ENCODE data around the gene DUSP3. TPM values are rescaled to one million over a fixed set of nuclear protein-coding genes. Genes with fewer than 3 reads are reported as not detected.
A peak's percentile ranks its signal among the peaks of the same experiment; 100 is the strongest.

The DUSP3 gene
- total RNA-seq, 4 donors from 2014 or later, result 28.4 to 88.1 (median 39.8) TPM

GRCh38 chr17:43721537-43722268 is 57.1 kb downstream of the DUSP3 start:
- intact Hi-C loops (cut with DNase I; ENCODE audit: low total_unique reads), result no loop called here
- no peak for DNase-seq
- no peaks in the 10 kb centered on the region for H3K36me3 ChIP-seq
- TF ChIP-seq POLR2A (IDR thresholded peaks at IDR 0.05) (no peak), CTCF (IDR thresholded peaks at IDR 0.05) (no peak)
- H3K4me1 ChIP-seq, result no peaks in the 10 kb centered on the region
- peak overlapping the region in 1 of 2 donors; percentile 97 for H3K27ac ChIP-seq
- no peaks in the 10 kb centered on the region for H3K9me3 ChIP-seq
- H3K27me3 ChIP-seq, result no peaks in the 10 kb centered on the region
- no peak overlapping the region for H3K4me3 ChIP-seq

GRCh38 chr17:43720311-43721060 is 58.3 kb downstream of the DUSP3 start:
- Histone ChIP-seq H3K4me1 (no peaks in the 10 kb centered on the region), H3K36me3 (no peaks in the 10 kb centered on the region), H3K27ac (peak overlapping the region; percentile 92 to 97), H3K4me3 (peak overlapping the region; percentile 61 to 69), H3K27me3 (no peaks in the 10 kb centered on the region), H3K9me3 (no peaks in the 10 kb centered on the region)
- DNase-seq, result peak; percentile 70 to 78
- peak in 2 of 4 experiments; percentile 2 to 5 for TF ChIP-seq CTCF (IDR thresholded peaks at IDR 0.05)
- TF ChIP-seq POLR2A (IDR thresholded peaks at IDR 0.05), result peak in 1 of 2 donors; percentile 68
- intact Hi-C loops (cut with DNase I; ENCODE audit: low total_unique reads), result no loop called here

- H3K27me3 ChIP-seq, result no peaks in the 10 kb centered on the region
- DNase-seq, result no peak
- H3K36me3 ChIP-seq, result no peaks in the 10 kb centered on the region
- peak overlapping the region in 1 of 2 donors; percentile 92 for H3K27ac ChIP-seq
- no peaks in the 10 kb centered on the region for H3K9me3 ChIP-seq
- no peak overlapping the region for H3K4me3 ChIP-seq
- H3K4me1 ChIP-seq, result no peaks in the 10 kb centered on the region
- TF ChIP-seq CTCF (IDR thresholded peaks at IDR 0.05) (no peak), POLR2A (IDR thresholded peaks at IDR 0.05) (no peak)
- intact Hi-C loops (cut with DNase I; ENCODE audit: low total_unique reads), result no loop called here
Measured at GRCh38 chr17:43719578-43719977, 59.2 kb downstream of the DUSP3 start.

GRCh38 chr17:43718544-43718943 is 60.2 kb downstream of the DUSP3 start:
- no peak for DNase-seq
- H3K4me3 ChIP-seq, result no peak overlapping the region
- no peaks in the 10 kb centered on the region for H3K4me1 ChIP-seq
- TF ChIP-seq POLR2A (IDR thresholded peaks at IDR 0.05) (no peak), CTCF (IDR thresholded peaks at IDR 0.05) (no peak)
- intact Hi-C loops (cut with DNase I; ENCODE audit: low total_unique reads), result no loop called here
- no peaks in the 10 kb centered on the region for H3K9me3 ChIP-seq
- no peaks in the 10 kb centered on the region for H3K27me3 ChIP-seq
- H3K36me3 ChIP-seq, result no peaks in the 10 kb centered on the region
- no peak overlapping the region for H3K27ac ChIP-seq

- no peaks in the 10 kb centered on the region for H3K27me3 ChIP-seq
- TF ChIP-seq CTCF (IDR thresholded peaks at IDR 0.05) (no peak), POLR2A (IDR thresholded peaks at IDR 0.05) (no peak)
- no peaks in the 10 kb centered on the region for H3K36me3 ChIP-seq
- no peaks in the 10 kb centered on the region for H3K9me3 ChIP-seq
- H3K27ac ChIP-seq, result no peak overlapping the region
- no peak for DNase-seq
- H3K4me1 ChIP-seq, result no peaks in the 10 kb centered on the region
- intact Hi-C loops (cut with DNase I; ENCODE audit: low total_unique reads), result no loop called here
- H3K4me3 ChIP-seq, result no peak overlapping the region
Measured at GRCh38 chr17:43717913-43718312, 60.9 kb downstream of the DUSP3 start.

All from uterus (tissue), 4 donors.